HG02981 (cell line): Measurements from ENCODE around the gene GPR33.
"Not testable (repeated sequence)": the region's sequence is repeated elsewhere in the genome, so short reads cannot be mapped to it uniquely, and the experiment has no call there.

Experiments
- ATAC-seq: cut with Tn5 transposase; IDR thresholded peaks from one replicate; pipeline ENCODE4 v1.9.1; 2021; ENCODE audit warnings: mild to moderate bottlenecking, moderate library complexity; ENCODE audit not compliant: unreplicated experiment

The GPR33 gene

GRCh38 chr14:31487886-31488285 lies at the start of gene GPR33:
TSS of gene GPR33 (minus strand) at chr14:31488039. CDS start at chr14:31483965, 4,074 bp downstream.
- ATAC-seq, result no peak

- ATAC-seq, result no peak
These were observed 48.5 kb upstream of the GPR33 start for GRCh38 chr14:31536201-31536960.

GRCh38 chr14:31530136-31530535 lies 42.3 kb upstream of the GPR33 start:
- no peak for ATAC-seq

- ATAC-seq, result no peak
These were observed 41.2 kb upstream of the GPR33 start for GRCh38 chr14:31529053-31529452.

GRCh38 chr14:31527546-31527945 lies 39.7 kb upstream of the GPR33 start:
- ATAC-seq, result no peak

- ATAC-seq, result no peak
These were observed 39.2 kb upstream of the GPR33 start for GRCh38 chr14:31527087-31527486.

- no peak for ATAC-seq
These were observed 23.0 kb upstream of the GPR33 start for GRCh38 chr14:31510855-31511254.

GRCh38 chr14:31510222-31510621 lies 22.4 kb upstream of the GPR33 start:
- no peak for ATAC-seq

GRCh38 chr14:31508135-31508534 lies 20.3 kb upstream of the GPR33 start:
- no peak for ATAC-seq

- ATAC-seq, result no peak
These were observed 17.6 kb upstream of the GPR33 start for GRCh38 chr14:31505411-31505810.

- no peak for ATAC-seq
These were observed 14.0 kb upstream of the GPR33 start for GRCh38 chr14:31501870-31502269.

GRCh38 chr14:31492759-31493498 lies 5.1 kb upstream of the GPR33 start:
- no peak for ATAC-seq

- peak; percentile 53 for ATAC-seq
These were observed 1.9 kb upstream of the GPR33 start for GRCh38 chr14:31489691-31490090.

- no peak for ATAC-seq
These were observed 1.1 kb downstream of the GPR33 start for GRCh38 chr14:31486764-31487163.

- no peak for ATAC-seq
These were observed 3.1 kb downstream of the GPR33 start for GRCh38 chr14:31484754-31485153.

- ATAC-seq, result no peak
These were observed 7.7 kb downstream of the GPR33 start for GRCh38 chr14:31480156-31480555.

GRCh38 chr14:31479027-31479426 lies 8.8 kb downstream of the GPR33 start:
- no peak for ATAC-seq

GRCh38 chr14:31477248-31477647 lies 10.6 kb downstream of the GPR33 start:
- no peak for ATAC-seq

GRCh38 chr14:31476131-31476866 lies 11.5 kb downstream of the GPR33 start:
- no peak for ATAC-seq

- no peak for ATAC-seq
These were observed 21.3 kb downstream of the GPR33 start for GRCh38 chr14:31466554-31466953.

- no peak for ATAC-seq
These were observed 22.7 kb downstream of the GPR33 start for GRCh38 chr14:31465111-31465510.

- not testable (repeated sequence) for ATAC-seq
These were observed 25.4 kb downstream of the GPR33 start for GRCh38 chr14:31462450-31462849.
